Skeletal muscle tissue (tissue), 4 donors: Measurements from ENCODE around the gene GNG4. TPM values are rescaled to one million over a fixed set of nuclear protein-coding genes. Genes with fewer than 3 reads are reported as not detected.

Source experiments
- H3K27ac ChIP-seq: one replicate; pipeline ENCODE4 v1.7.0; 2013; ENCODE audit warnings: mild to moderate bottlenecking, low read depth, low read length, inconsistent platforms
- H3K27me3 ChIP-seq, 3 donors: one replicate each; pipeline ENCODE4 v1.7.0; 2013; ENCODE audit warnings: low read length in 3 of 3; ENCODE audit not compliant: control insufficient read depth in 3 of 3, insufficient read depth in 3 of 3
- H3K36me3 ChIP-seq, 3 donors: one replicate each; pipeline ENCODE4 v1.7.0; 2013; ENCODE audit warnings: low read length in 3 of 3; ENCODE audit not compliant: control insufficient read depth in 3 of 3, insufficient read depth in 3 of 3
- H3K4me1 ChIP-seq, 3 donors: one replicate each; pipeline ENCODE4 v1.7.0; 2013; ENCODE audit warnings: low read length in 3 of 3, mild to moderate bottlenecking in 3 of 3; ENCODE audit not compliant: control insufficient read depth in 3 of 3, insufficient read depth in 3 of 3
- H3K4me3 ChIP-seq, 3 donors: one replicate each; pipeline ENCODE4 v1.7.0; 2013; ENCODE audit warnings: low read length in 3 of 3
- H3K9ac ChIP-seq, 3 donors: one replicate each; pipeline ENCODE4 v1.7.0; 2013; ENCODE audit warnings: low read length in 3 of 3, mild to moderate bottlenecking in 3 of 3, moderate library complexity in 2 of 3, low read depth in 1 of 3
- H3K9me3 ChIP-seq, 3 donors: one replicate each; pipeline ENCODE4 v1.7.0; 2013; ENCODE audit warnings: low read length in 3 of 3; ENCODE audit not compliant: control insufficient read depth in 3 of 3
- total RNA-seq: library from RNA; depleted of rRNA; stranded (reverse); fragments of >200 nt; gene quantifications from one replicate; pipeline ENCODE4 v1.2.3, GENCODE V29; 2014
- donor health status: Osteomylitis.

GNG4 gene
- total RNA-seq, 1 donor from 2014 or later = 1.0 TPM

GRCh38 chr1:235671992-235672391, 22.4 kb upstream of the GNG4 start:
- H3K9me3 ChIP-seq = peaks cover 0 to 14% (median 7%) of the 10 kb centered on the region in 3 donors
- H3K27me3 ChIP-seq = no peaks in the 10 kb centered on the region
- no peak overlapping the region for H3K9ac ChIP-seq
- H3K4me1 ChIP-seq = no peaks in the 10 kb centered on the region
- H3K36me3 ChIP-seq = peaks cover 16 to 51% (median 30%) of the 10 kb centered on the region in 3 donors
- no peak overlapping the region for H3K27ac ChIP-seq
- no peak overlapping the region for H3K4me3 ChIP-seq

GRCh38 chr1:235670157-235670776, 20.7 kb upstream of the GNG4 start:
- Histone ChIP-seq H3K27me3 (no peaks in the 10 kb centered on the region), H3K4me1 (no peaks in the 10 kb centered on the region), H3K4me3 (no peak overlapping the region), H3K9me3 (peaks cover 0 to 14% (median 7%) of the 10 kb centered on the region in 3 donors), H3K9ac (no peak overlapping the region), H3K36me3 (peaks cover 7 to 35% (median 18%) of the 10 kb centered on the region in 3 donors), H3K27ac (no peak overlapping the region)

GRCh38 chr1:235669277-235669676, 19.7 kb upstream of the GNG4 start:
- Histone ChIP-seq H3K27ac (no peak overlapping the region), H3K9ac (no peak overlapping the region), H3K4me3 (no peak overlapping the region), H3K9me3 (peaks cover 0 to 14% (median 7%) of the 10 kb centered on the region in 3 donors), H3K27me3 (no peaks in the 10 kb centered on the region), H3K4me1 (no peaks in the 10 kb centered on the region), H3K36me3 (peaks cover 4 to 31% (median 14%) of the 10 kb centered on the region in 3 donors)

- Histone ChIP-seq H3K27ac (no peak overlapping the region), H3K9me3 (no peaks in the 10 kb centered on the region), H3K4me1 (no peaks in the 10 kb centered on the region), H3K27me3 (no peaks in the 10 kb centered on the region), H3K36me3 (peaks cover 11 to 17% (median 14%) of the 10 kb centered on the region in 3 donors), H3K9ac (no peak overlapping the region), H3K4me3 (no peak overlapping the region)
Measured at GRCh38 chr1:235663628-235664027, 14.0 kb upstream of the GNG4 start.

- Histone ChIP-seq H3K4me1 (no peaks in the 10 kb centered on the region), H3K27ac (no peak overlapping the region), H3K9me3 (no peaks in the 10 kb centered on the region), H3K9ac (no peak overlapping the region), H3K27me3 (no peaks in the 10 kb centered on the region), H3K4me3 (no peak overlapping the region), H3K36me3 (peaks cover 11 to 17% (median 14%) of the 10 kb centered on the region in 3 donors)
Measured at GRCh38 chr1:235661568-235661967, 12.0 kb upstream of the GNG4 start.

DNA sequence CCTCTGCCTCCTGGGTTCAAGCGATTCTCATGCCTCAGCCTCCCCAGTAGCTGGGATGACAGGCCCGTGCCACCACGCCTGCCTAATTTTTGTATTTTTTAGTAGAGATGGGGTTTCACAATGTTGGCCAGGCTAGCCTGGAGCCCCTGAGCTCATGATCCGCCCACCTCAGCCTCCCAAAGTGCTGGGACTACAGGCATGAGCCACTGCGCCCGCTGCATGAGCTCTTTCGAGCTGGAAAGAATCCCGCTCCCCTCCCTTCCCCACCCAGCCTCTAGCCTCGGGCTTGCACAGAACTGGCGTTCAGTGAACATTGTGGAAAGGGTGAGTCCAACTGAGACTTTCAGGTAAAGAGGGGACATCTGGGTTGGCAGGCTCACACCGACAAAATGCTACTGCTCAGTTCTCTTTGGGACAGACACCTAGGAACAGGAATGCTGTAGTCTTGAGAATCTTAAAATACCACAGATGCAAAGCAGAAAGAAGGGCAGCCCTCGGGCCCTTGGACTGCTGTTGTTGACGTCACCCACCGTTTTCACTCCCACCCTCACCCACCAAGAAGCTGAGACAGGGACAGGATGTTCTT, 9.7 kb upstream of the GNG4 start:
- H3K4me1 ChIP-seq = no peaks in the 10 kb centered on the region
- H3K27ac ChIP-seq = no peak overlapping the region
- peaks cover 11 to 17% (median 14%) of the 10 kb centered on the region in 3 donors for H3K36me3 ChIP-seq
- H3K4me3 ChIP-seq = no peak overlapping the region
- H3K9me3 ChIP-seq = no peaks in the 10 kb centered on the region
- H3K27me3 ChIP-seq = peaks cover 0 to under 1% (median 0%) of the 10 kb centered on the region in 3 donors
- H3K9ac ChIP-seq = no peak overlapping the region

- H3K4me1 ChIP-seq = no peaks in the 10 kb centered on the region
- H3K27ac ChIP-seq = no peak overlapping the region
- peaks cover 0 to 3% (median under 1%) of the 10 kb centered on the region in 3 donors for H3K27me3 ChIP-seq
- peaks cover 3 to 9% (median 8%) of the 10 kb centered on the region in 3 donors for H3K36me3 ChIP-seq
- no peaks in the 10 kb centered on the region for H3K9me3 ChIP-seq
- no peak overlapping the region for H3K9ac ChIP-seq
- no peak overlapping the region for H3K4me3 ChIP-seq
Measured at GRCh38 chr1:235657747-235658526, 8.4 kb upstream of the GNG4 start.

DNA sequence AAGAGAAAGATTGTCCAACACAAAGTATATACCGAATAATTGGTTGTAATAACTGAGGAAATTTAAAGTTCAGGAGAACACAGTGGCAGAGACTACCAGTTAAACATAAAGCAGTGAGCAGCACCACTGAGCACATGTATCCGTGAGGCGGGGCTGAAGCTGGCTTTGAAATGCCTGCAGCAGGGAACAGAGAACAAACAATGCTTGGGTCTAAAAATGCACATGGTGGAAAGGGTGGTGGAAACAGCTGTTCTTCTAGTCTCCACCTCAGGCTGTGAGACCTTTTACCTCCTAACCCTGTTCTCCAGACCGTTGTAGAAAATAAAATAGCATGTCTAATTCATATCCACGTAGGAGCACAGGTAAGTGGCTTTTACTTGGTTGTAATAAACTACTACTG, 7.7 kb upstream of the GNG4 start:
- no peaks in the 10 kb centered on the region for H3K4me1 ChIP-seq
- H3K27ac ChIP-seq = no peak overlapping the region

DNA sequence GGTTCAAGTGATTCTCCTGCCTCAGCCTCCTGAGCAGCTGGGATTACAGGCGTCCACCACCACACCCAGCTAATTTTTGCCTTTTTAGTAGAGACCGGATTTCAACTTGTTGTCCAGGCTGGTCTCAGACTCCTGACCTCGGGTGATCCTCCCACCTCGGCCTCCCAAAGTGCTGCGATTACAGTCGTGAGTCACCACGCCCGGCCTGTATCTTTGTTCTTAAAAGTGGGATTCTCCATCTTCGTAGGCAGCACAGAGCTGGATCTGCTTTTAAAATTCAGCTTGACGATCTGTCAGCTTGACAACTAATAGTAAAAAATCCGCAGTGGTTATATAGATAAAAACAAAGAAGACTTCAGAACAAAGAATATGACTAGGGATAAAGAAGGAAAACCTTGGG, 2.8 kb upstream of the GNG4 start:
- Histone ChIP-seq H3K4me3 (no peak overlapping the region), H3K9me3 (no peaks in the 10 kb centered on the region), H3K9ac (no peak overlapping the region), H3K36me3 (no peaks in the 10 kb centered on the region), H3K27ac (no peak overlapping the region), H3K27me3 (peaks cover 31 to 43% (median 35%) of the 10 kb centered on the region in 3 donors), H3K4me1 (peaks cover 10 to 19% (median 18%) of the 10 kb centered on the region in 3 donors)

More for the DNA sequence above, 7.7 kb upstream of the GNG4 start:
- peaks cover 4 to 6% (median 5%) of the 10 kb centered on the region in 3 donors for H3K27me3 ChIP-seq
- no peak overlapping the region for H3K4me3 ChIP-seq
- no peak overlapping the region for H3K9ac ChIP-seq
- H3K9me3 ChIP-seq = no peaks in the 10 kb centered on the region
- peaks cover 0 to 6% (median 5%) of the 10 kb centered on the region in 3 donors for H3K36me3 ChIP-seq
